Kasumi-1 (cell line): ENCODE results near the gene POSTN.
"Not testable (repeated sequence)": the region's sequence is repeated elsewhere in the genome, so short reads cannot be mapped to it uniquely, and the experiment has no call there.

ENCODE experiments used
- DNase-seq, 2 experiments: peaks; one replicate each; lab custom pipeline; 2025; lab: John Stamatoyannopoulos, UW

POSTN gene

DNA sequence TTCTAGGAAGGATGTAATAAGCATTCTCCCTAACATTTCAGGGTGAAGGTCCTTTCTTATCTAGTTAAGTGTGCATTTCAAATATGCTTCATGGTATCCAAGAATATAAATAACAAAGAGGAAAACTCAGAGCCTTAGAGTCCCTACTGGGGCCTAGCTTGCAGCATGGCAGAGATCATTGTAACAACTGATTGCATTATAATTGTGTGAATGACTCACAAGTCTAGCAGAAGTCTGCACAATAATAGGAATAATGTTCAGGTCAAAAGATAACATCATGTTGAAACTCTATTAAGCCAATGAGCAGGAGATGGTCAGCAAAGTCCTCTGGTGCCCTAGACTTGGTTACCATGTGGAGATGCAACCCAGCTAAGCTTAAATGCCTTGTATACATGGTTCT, 3.4 kb downstream of the POSTN start:
- no peak for DNase-seq

DNA sequence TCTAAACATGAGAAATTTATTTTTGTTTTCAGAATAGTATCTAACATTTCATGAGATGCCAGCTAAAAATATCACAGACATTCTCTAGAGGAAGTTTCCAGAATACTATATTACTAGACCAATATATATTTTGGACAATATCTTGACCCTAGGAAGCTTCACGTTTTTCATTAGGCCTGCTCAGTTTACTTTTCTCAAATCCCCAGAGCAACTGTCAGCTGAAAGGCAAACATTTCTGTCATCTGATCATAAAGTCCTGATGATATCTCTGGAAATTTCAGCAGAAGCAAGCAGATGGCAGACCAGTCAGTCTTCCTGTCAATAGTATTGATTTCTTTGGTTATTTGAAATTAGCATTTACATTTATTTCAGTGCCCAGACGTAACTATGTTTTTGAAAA, 4.0 kb downstream of the POSTN start:
- DNase-seq, result no peak

GRCh38 chr13:37589381-37589780, 9.2 kb downstream of the POSTN start:
- DNase-seq, result peak in 1 of 2 experiments; percentile 0

- DNase-seq, result no peak
These were observed 11.3 kb downstream of the POSTN start for GRCh38 chr13:37587236-37587635.

DNA sequence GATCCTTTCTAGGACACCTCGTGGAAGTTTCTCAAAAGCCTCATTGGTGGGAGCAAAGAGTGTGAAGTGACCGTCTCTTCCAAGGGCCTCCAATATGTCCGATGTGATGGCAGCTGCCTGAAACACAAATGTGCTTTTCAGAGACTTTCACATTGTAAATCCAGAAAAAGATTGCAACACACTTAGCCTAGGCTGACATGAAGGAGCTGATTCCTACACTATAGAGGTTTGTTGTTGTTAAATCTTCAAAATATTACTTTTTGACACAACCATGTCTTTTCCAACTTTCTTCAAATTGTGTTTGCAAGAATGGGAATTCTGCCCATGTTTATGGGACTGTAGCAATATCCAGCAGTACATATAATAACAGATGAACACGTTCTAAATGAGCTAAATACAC, 12.4 kb downstream of the POSTN start:
- no peak for DNase-seq

- DNase-seq, result no peak
These were observed 13.0 kb downstream of the POSTN start for GRCh38 chr13:37585541-37585940.

- no peak for DNase-seq
These were observed 22.0 kb downstream of the POSTN start for GRCh38 chr13:37576601-37577000.

GRCh38 chr13:37565425-37565824, 33.1 kb downstream of the POSTN start:
- no peak for DNase-seq

GRCh38 chr13:37561031-37561430, 37.5 kb downstream of the POSTN start:
- DNase-seq, result no peak

- DNase-seq, result no peak
These were observed 38.0 kb downstream of the POSTN start for GRCh38 chr13:37560526-37560925.

- DNase-seq, result not testable (repeated sequence)
These were observed 39.8 kb downstream of the POSTN start for GRCh38 chr13:37558766-37559165.

GRCh38 chr13:37546087-37546486, 52.5 kb downstream of the POSTN start:
- no peak for DNase-seq

DNA sequence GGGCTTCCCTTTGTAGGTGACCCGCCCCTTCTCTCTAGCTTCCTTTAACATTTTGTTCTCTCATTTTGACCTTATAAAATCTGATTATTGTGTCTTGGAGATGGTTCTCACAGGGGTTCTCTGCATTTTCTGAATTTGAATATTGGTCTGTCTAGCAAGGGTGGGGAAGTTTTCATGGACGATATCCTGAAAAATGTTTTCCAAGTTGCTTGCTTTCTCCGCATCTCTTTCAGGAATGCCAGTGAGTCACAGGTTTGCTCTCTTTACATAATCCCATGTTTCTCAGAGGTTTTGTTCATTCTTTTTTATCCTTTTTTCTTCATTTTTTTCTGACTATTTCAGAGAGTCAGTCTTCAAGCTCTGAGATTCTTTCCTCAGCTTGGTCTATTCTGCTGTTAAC, 53.6 kb downstream of the POSTN start:
- DNase-seq, result no peak

DNA sequence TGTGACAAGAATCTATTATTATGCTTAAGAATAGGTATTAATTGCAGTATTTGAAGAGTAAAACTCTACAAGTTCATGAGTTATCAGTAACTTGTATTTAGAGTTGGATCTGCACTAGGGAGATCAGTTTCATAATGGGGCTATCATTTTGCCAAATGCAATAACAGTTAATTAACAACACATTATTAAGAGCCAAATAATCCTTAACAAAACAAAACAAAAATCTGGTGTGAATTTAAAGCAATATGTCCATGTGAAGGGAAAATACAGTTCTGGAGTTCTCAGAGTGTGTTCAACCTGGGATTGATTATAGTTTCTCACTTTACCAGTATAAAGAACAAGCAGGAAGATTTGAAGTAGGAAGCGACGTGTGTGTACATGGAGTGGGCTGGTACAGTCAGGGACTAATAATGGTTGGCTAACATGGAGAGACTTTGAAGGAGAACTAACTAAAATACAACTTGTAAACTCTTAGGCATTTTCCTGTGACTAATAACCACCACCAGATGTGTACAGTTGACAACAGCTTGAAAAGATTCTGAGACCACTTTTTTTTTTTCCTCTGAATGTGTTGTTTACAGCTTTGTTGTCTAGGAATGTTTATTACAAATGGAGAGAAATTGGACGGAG, 58.5 kb downstream of the POSTN start:
- DNase-seq, result no peak

- no peak for DNase-seq
These were observed 59.4 kb downstream of the POSTN start for GRCh38 chr13:37539170-37539569.

- DNase-seq, result no peak
These were observed 63.1 kb downstream of the POSTN start for GRCh38 chr13:37535501-37535900.

- DNase-seq, result no peak
These were observed 63.9 kb downstream of the POSTN start for GRCh38 chr13:37534676-37535075.

DNA sequence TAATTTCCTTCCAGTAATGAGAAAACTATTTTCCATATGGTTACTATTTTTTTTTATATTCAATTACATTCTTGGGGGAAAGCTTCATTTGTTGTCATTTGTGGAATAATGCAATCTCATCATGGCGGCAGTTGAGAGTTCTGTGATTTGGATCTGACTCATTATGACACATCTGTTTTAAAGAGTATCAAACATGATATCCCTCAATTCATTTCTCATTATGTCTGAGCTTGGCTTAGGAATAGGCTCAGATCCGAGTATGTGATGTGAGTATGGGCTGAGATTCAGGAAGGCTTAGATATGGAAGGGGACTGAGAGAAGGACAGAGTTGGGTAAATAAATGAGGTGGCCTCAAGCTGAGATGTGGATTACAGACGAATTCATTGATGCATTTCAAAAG, 64.4 kb downstream of the POSTN start:
- no peak for DNase-seq

- no peak for DNase-seq
These were observed 67.5 kb downstream of the POSTN start for GRCh38 chr13:37531049-37531448.

DNA sequence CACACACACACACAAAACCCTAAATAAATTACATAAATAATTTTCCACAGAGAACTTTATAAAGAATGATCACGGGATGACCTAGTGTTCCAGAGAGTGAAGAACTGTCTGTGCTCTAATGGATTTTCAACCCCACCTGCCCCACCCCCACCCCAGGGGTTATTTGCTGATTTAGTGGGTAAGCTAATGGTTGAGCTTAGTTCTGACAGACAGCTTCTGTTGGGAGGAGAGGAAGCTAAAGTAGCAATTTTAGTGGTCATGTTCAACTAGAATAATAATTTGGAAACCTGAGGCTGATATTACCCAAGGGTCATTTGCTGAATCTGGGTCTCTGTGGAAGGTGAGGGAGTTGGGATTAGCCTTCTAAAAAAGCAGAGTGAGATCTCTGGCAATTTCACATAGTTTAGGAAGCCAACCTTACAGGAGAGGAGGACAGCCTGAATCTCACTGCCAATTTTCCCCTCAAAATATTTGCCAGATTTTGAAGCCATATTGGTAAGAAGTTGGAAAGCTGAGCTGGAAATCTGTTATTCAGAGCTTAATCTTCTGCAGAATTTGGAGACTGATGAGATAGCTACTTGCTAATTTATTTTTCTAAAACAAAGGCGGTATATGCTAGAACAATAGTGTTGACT, 68.7 kb downstream of the POSTN start:
- no peak for DNase-seq

DNA sequence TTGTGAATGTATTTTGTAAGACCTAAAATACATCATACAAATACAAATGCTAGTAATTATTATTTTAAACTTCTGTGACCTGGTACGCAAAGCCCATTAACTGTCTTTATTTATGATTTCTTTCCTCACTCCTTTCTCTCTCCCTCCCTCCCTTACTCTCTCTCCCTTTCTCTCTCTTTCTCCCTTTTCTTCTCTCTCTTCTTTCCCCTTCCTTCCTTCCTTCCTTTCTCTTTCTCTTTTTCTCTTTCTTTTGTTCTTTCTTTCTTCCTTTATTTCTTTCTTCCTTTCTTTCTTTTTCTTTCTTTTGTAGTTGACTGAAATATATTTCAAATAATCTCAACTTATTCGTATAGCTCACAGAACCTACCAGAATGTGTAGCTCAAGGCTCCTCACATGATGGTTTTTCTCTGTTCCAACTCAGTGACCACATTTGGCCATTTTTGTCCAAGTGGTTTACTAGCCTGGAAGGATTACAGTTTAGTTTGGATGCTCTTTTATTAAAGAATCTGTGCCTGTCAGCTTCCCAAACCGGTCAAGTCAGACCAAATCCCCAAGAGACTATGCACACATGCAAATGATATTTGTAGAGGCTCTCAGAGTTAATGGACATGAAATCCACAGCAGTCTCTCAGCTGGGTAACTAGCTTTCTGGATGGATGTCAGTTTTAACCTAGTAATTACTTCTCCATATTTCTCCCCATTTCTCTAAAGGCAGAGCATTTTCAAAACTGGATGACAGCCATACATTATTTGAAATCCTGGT, 71.7 kb downstream of the POSTN start:
- no peak for DNase-seq

DNA sequence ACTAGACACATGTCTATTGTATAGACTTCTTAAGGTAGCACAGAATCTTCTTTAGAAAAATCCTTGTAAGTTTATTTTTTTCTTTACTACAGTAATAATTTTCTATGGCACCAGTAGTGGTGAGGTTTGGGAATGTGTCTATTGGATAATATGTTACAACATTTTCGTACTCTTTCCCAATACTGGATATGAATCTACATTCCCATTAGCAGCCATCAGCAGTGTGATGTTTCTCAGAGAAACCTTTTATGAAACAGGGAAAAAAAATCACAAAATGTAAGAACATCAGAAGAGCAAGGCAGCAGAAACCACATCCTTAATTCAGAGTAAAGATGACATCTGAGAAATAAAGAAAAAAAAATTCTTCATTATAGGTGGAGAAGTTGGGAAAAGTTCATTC, 83.3 kb downstream of the POSTN start:
- no peak for DNase-seq
